Activated B cell treated with CpG ODN at 0.5 μM for 24 hours (primary cell): ENCODE results near the gene PGAM2. TPM values are rescaled to one million over a fixed set of nuclear protein-coding genes. Genes with fewer than 3 reads are reported as not detected.

Source experiments
- ATAC-seq: fragments of 200-7000 bp; cut with Tn5 transposase; one replicate; pipeline ENCODE4 v1.10.0; 2021; ENCODE audit warnings: low read depth, mild to moderate bottlenecking, moderate library complexity
- CTCF ChIA-PET: fragments of 350-600 bp; sonication (Branson Sonifier 250); formaldehyde crosslinking; loops from one replicate; lab custom pipeline; 2021; ENCODE audit warnings: antibody characterized with exemption; lab: Charles Lee
- POLR2A ChIA-PET: fragments of 350-600 bp; sonication (Branson Sonifier 250); formaldehyde crosslinking; loops from one replicate; lab custom pipeline; 2021; ENCODE audit warnings: antibody characterized with exemption; lab: Charles Lee
- DNase-seq: peaks from one replicate; pipeline ENCODE4 v3.0.0; 2022
- H3K27ac Mint-ChIP-seq: one replicate; pipeline ENCODE4 v1.8.0; 2020; ENCODE audit warnings: mixed read lengths
- H3K27me3 Mint-ChIP-seq: one replicate; pipeline ENCODE4 v1.8.0; 2021; ENCODE audit warnings: mixed read lengths
- H3K36me3 Mint-ChIP-seq: one replicate; pipeline ENCODE4 v1.8.0; 2021; ENCODE audit warnings: low read depth, mixed read lengths
- H3K4me1 Mint-ChIP-seq: one replicate; pipeline ENCODE4 v1.8.0; 2021; ENCODE audit warnings: mixed read lengths
- H3K4me3 Mint-ChIP-seq: one replicate; pipeline ENCODE4 v1.8.0; 2020; ENCODE audit warnings: mild to moderate bottlenecking, mixed read lengths
- H3K9me3 Mint-ChIP-seq: one replicate; pipeline ENCODE4 v1.8.0; 2020; ENCODE audit warnings: mixed read lengths
- CTCF ChIP-seq: fragments of 200-600 bp; IDR thresholded peaks from one replicate; pipeline ENCODE4 v1.8.0; 2022; ENCODE audit warnings: antibody characterized with exemption, mild to moderate bottlenecking
- intact Hi-C: fragments of 100-400 bp; cut with micrococcal nuclease; formaldehyde crosslinking; loops from one replicate; pipeline ENCODE4 v1.15.1; 2024
- total RNA-seq: library from RNA; stranded (reverse); gene quantifications from 2 replicates; pipeline ENCODE4 v1.2.3, GENCODE V29; 2022

PGAM2 gene
- total RNA-seq, 1 donor from 2014 or later, result 1.2 TPM

- Mint-ChIP-seq H3K4me3 (peak overlapping the region; percentile 81), H3K27me3 (peaks cover 2% of the 10 kb centered on the region), H3K36me3 (peaks cover 5% of the 10 kb centered on the region), H3K4me1 (peaks cover 41% of the 10 kb centered on the region), H3K9me3 (no peaks in the 10 kb centered on the region), H3K27ac (peak overlapping the region; percentile 66)
- ChIA-PET CTCF (interaction anchor here (2.1 kb wide), 1 partner anchor 90 kb away, joined by 7 read pairs; no protein-coding TSS in a partner anchor), POLR2A (interaction anchor here (0.6 to 2.5 kb wide), 7 partner anchors 9 to 527 kb away, joined by 3 to 10 read pairs (median 6); partner anchors contain the start of gene POLD2)
- intact Hi-C loops, result loop anchor here (1.0 to 2.0 kb wide), 3 partner anchors 9 to 24 kb away; partner anchors contain the start of genes POLD2 and POLM
- ATAC-seq, result no peak
- no peak for DNase-seq
- TF ChIP-seq CTCF, result no peak
Measured at GRCh38 chr7:44105832-44106231, 40.5 kb upstream of the PGAM2 start.

- POLR2A ChIA-PET, result interaction anchor here (0.6 to 2.5 kb wide), 10 partner anchors 8 to 1007 kb away, joined by 3 to 10 read pairs (median 4); partner anchors contain the start of genes POLD2, TBRG4 and YKT6
- CTCF ChIA-PET, result interaction anchor here (2.1 kb wide), 1 partner anchor 91 kb away, joined by 7 read pairs; no protein-coding TSS in a partner anchor
- intact Hi-C loops, result loop anchor here (1.0 to 2.0 kb wide), 3 partner anchors 8 to 23 kb away; partner anchors contain the start of genes POLD2 and POLM
- no peaks in the 10 kb centered on the region for H3K9me3 Mint-ChIP-seq
- H3K36me3 Mint-ChIP-seq, result peaks cover 4% of the 10 kb centered on the region
- H3K27ac Mint-ChIP-seq, result peak overlapping the region; percentile 72
- peaks cover 2% of the 10 kb centered on the region for H3K27me3 Mint-ChIP-seq
- TF ChIP-seq CTCF, result no peak
- H3K4me3 Mint-ChIP-seq, result peak overlapping the region; percentile 81
- H3K4me1 Mint-ChIP-seq, result peaks cover 48% of the 10 kb centered on the region
- DNase-seq (no peak), ATAC-seq (peak; percentile 41)
Measured at GRCh38 chr7:44104860-44105771, 39.7 kb upstream of the PGAM2 start.

- no peak for TF ChIP-seq CTCF
- Mint-ChIP-seq H3K27me3 (peaks cover 2% of the 10 kb centered on the region), H3K9me3 (no peaks in the 10 kb centered on the region), H3K27ac (peak within 1 kb of the TSS; percentile 72), H3K4me3 (peak within 1 kb of the TSS; percentile 81), H3K36me3 (peaks cover 3% of the 10 kb centered on the region), H3K4me1 (peaks cover 57% of the 10 kb centered on the region)
- no peak for DNase-seq
- POLR2A ChIA-PET, result interaction anchor here (0.6 to 2.5 kb wide), 4 partner anchors 23 to 1007 kb away, joined by 3 to 7 read pairs (median 4); partner anchors contain the start of genes TBRG4 and YKT6
- ATAC-seq, result peak; percentile 66
- intact Hi-C loops, result loop anchor here (2.0 kb wide), 1 partner anchor 19 kb away; the partner anchor contains the start of gene POLD2
- CTCF ChIA-PET, result interaction anchor here (2.1 kb wide), 1 partner anchor 92 kb away, joined by 7 read pairs; no protein-coding TSS in a partner anchor
Measured at GRCh38 chr7:44103923-44104859, 38.8 kb upstream of the PGAM2 start, which contains the start of gene AEBP1. Gene AEBP1 (plus strand): TSS chr7:44104345. CDS start chr7:44104666, 321 bp downstream.

- ChIA-PET POLR2A (interaction anchor here (0.9 kb wide), 1 partner anchor 37 kb away, joined by 3 read pairs; no protein-coding TSS in a partner anchor), CTCF (no interaction called here)
- H3K4me1 Mint-ChIP-seq, result peaks cover 59% of the 10 kb centered on the region
- intact Hi-C loops, result no loop called here
- TF ChIP-seq CTCF, result no peak
- peak overlapping the region; percentile 41 for H3K27ac Mint-ChIP-seq
- peaks cover 2% of the 10 kb centered on the region for H3K27me3 Mint-ChIP-seq
- DNase-seq (no peak), ATAC-seq (no peak)
- peaks cover 3% of the 10 kb centered on the region for H3K36me3 Mint-ChIP-seq
- H3K4me3 Mint-ChIP-seq, result peak overlapping the region; percentile 45
- no peaks in the 10 kb centered on the region for H3K9me3 Mint-ChIP-seq
Measured at GRCh38 chr7:44103566-44103922, 38.2 kb upstream of the PGAM2 start.
